ENCODE measurements around the gene DKKL1.

DKKL1 gene

DNA sequence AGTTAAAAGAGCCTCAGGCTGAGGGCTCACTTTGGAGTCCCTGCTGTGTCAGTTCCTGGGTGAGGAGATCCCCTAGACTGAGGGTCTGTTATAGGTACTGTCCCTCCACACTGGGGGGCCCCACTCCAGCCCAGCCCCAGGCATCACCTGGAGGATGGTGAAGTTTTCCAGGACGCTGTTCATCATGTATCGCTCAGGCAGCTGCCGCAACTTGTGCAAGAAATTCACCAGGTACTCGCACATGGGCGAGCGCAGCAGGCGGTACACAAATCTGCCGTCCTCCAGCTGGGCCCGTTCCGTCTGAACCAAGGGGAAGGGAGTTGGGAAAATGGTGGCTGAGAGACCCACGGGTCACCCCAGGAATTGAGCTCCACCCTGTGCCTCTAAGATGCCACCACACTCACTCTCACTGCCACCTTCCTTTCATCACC, 21.4 kb upstream of the DKKL1 start:
- ChIA-PET CTCF (interaction anchor here (0.7 to 2.8 kb wide), 3 partner anchors 9 to 41 kb away, joined by 3 to 7 read pairs (median 6); no protein-coding TSS in a partner anchor), POLR2A (no interaction called here)
- DNase-seq (ENCODE audit: low read depth, low spot score), result no peak
- H3K4me3 ChIP-seq (ENCODE audit: low read depth, low read length), result no peak overlapping the region
- TF ChIP-seq, protein P1, sequence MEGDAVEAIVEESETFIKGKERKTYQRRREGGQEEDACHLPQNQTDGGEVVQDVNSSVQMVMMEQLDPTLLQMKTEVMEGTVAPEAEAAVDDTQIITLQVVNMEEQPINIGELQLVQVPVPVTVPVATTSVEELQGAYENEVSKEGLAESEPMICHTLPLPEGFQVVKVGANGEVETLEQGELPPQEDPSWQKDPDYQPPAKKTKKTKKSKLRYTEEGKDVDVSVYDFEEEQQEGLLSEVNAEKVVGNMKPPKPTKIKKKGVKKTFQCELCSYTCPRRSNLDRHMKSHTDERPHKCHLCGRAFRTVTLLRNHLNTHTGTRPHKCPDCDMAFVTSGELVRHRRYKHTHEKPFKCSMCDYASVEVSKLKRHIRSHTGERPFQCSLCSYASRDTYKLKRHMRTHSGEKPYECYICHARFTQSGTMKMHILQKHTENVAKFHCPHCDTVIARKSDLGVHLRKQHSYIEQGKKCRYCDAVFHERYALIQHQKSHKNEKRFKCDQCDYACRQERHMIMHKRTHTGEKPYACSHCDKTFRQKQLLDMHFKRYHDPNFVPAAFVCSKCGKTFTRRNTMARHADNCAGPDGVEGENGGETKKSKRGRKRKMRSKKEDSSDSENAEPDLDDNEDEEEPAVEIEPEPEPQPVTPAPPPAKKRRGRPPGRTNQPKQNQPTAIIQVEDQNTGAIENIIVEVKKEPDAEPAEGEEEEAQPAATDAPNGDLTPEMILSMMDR (IDR thresholded peaks at IDR 0.05; ENCODE audit: insufficient read depth, low read length, missing control alignments), result no peak

- no peak for DNase-seq (ENCODE audit: low read depth, low spot score)
- no peak overlapping the region for H3K4me3 ChIP-seq (ENCODE audit: low read depth, low read length)
- ChIA-PET POLR2A (no interaction called here), CTCF (interaction anchor here (0.7 to 2.8 kb wide), 3 partner anchors 10 to 41 kb away, joined by 3 to 7 read pairs (median 6); no protein-coding TSS in a partner anchor)
- TF ChIP-seq, protein P1 (IDR thresholded peaks at IDR 0.05; ENCODE audit: insufficient read depth, low read length, missing control alignments), result no peak
Measured at GRCh38 chr19:49343123-49343522, 20.6 kb upstream of the DKKL1 start.

- TF ChIP-seq, protein P1 (IDR thresholded peaks at IDR 0.05; ENCODE audit: insufficient read depth, low read length, missing control alignments), result no peak
- CTCF ChIA-PET, result interaction anchor here (0.8 to 1.2 kb wide), 3 partner anchors 17 to 119 kb away, joined by 3 read pairs; no protein-coding TSS in a partner anchor
- POLR2A ChIA-PET, result no interaction called here
Measured at GRCh38 chr19:49344505-49345423, 18.9 kb upstream of the DKKL1 start.

DNA sequence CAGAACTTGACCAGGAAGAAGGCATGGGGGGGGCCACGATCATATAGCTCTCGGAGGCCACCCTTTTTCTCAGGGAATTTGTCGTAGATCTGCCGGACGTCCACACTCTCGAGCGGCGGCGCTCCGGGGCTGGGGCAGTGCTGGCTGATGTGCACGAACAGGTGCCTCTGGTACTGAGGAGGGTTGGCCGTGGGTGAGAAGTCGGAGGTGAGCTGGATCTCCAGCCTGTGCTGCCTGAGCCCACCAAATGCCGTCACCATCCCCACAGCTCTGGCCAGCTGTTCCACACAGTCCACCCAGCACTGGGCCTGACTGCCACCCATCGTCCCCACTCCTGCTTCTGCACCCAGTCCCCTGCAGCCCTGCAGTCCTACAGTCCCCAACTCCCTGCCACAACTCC, 16.5 kb upstream of the DKKL1 start:
- H3K4me3 ChIP-seq (ENCODE audit: low read depth, low read length), result no peak overlapping the region
- POLR2A ChIA-PET, result no interaction called here
- TF ChIP-seq, protein P1 (IDR thresholded peaks at IDR 0.05; ENCODE audit: insufficient read depth, low read length, missing control alignments), result no peak
- DNase-seq (ENCODE audit: low read depth, low spot score), result no peak
- CTCF ChIA-PET, result interaction anchor here (1.7 to 1.8 kb wide), 2 partner anchors 16 to 20 kb away, joined by 8 to 9 read pairs; no protein-coding TSS in a partner anchor

More at GRCh38 chr19:49344505-49345423, 18.9 kb upstream of the DKKL1 start:
- no peak for DNase-seq (ENCODE audit: low read depth, low spot score)
- H3K4me3 ChIP-seq (ENCODE audit: low read depth, low read length), result no peak overlapping the region

DNA sequence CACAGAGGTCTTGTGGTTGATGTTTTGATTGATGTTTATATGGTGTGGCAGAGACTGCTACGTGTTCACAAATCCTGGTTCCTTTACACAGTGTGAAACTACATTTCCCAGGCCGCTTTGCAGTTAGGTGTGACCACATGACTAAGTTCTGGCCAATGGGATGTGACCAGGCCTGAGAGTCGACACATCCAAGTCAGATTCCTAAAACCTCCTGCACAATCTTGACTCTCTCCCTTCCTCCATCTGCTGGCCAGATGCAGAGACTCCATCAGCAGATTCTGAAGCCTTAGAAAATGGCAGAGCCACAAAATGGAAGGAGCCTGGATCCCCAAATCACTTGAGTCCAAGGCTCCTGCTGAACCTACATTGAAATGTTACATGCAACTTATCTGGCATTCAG, 15.8 kb upstream of the DKKL1 start:
- TF ChIP-seq, protein P1 (IDR thresholded peaks at IDR 0.05; ENCODE audit: insufficient read depth, low read length, missing control alignments), result peak; percentile 38
- ChIA-PET CTCF (interaction anchor here (0.7 to 1.9 kb wide), 8 partner anchors 8 to 122 kb away, joined by 3 to 9 read pairs (median 6); partner anchors contain the start of gene TEAD2), POLR2A (no interaction called here)
- peak; percentile 44 for DNase-seq (ENCODE audit: low read depth, low spot score)
- no peak overlapping the region for H3K4me3 ChIP-seq (ENCODE audit: low read depth, low read length)
